NCI-H146 treated with DMSO at 0.1 percent for 48 hours (cell line): ENCODE results near the gene KRT86.
A peak's percentile ranks its signal among the peaks of the same experiment; 100 is the strongest.
"Not testable (repeated sequence)": the region's sequence is repeated elsewhere in the genome, so short reads cannot be mapped to it uniquely, and the experiment has no call there.

Experiments used
- DNase-seq: peaks from one replicate; lab custom pipeline; 2025; ENCODE audit not compliant: unreplicated experiment; lab: John Stamatoyannopoulos, UW

The KRT86 gene

DNA sequence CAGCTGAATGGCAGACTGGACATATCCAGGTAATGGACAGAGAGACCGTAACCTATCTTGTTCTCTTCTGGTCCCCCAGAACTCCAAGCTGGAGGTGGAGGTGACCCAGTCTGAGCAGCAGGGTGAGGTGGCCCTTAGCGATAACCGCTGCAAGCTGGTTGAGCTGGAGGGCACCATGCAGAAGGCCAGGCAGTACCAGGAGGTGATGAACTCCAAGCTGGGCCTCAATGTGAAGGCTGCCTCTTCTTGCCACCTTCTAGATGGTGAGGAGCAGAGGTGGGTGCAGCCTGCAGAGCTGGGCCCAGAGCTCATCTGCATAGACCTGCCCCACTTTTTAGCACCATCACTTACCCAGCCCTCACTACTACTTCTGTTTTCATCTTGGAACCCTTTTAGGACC is 7.2 kb upstream of the KRT86 start:
- no peak for DNase-seq

- no peak for DNase-seq
Observed at GRCh38 chr12:52267699-52268098, 6.7 kb upstream of the KRT86 start.

- no peak for DNase-seq
Observed at GRCh38 chr12:52268212-52268611, 6.2 kb upstream of the KRT86 start.

DNA sequence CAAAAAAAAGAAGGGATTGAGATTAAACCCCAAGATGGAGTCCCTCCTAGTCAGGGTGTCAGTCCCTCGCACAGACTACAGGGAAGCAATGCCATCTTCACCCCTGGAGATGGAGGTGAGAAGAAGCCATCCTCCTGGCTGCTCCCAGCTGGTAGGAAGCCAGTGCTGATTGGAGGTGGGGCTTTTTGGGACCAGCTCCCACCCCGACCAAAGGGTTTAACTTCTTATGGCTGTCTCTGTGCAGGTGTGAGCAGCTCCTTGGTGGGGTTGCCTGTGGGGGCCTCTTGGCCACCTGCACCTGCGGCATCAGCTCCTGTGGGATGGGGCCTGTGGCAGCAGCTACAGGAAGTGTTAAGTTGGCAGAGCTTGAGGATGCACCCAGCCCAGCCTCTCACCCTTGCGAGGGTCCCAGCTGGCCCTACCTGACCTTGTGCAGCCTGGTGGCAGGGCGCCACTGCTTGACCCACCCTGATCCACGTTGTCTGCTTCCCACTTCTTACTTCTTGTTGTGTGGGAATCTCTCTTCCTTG is 3.8 kb upstream of the KRT86 start:
- no peak for DNase-seq

GRCh38 chr12:52271158-52271557 is 3.3 kb upstream of the KRT86 start:
- no peak for DNase-seq

DNA sequence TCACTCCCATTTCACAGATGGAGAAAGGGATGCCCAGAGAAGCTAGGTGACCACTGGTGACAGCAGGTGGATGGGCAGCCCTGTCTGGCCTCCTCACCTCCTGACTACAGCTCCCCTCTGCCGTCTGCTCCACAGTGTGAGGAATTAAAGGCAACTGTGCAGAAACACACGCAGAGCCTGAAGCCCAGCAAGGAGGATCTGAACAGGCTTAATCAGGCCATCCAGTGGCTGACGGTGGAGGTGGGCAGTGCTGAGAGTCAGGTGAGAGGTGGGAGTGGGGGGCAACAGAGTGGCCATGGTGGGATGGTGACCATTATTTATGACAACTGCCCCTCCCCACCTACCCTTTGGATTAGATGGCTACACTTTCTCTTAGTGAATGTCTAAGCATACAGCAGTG is 1.2 kb downstream of the KRT86 start:
- DNase-seq = no peak

DNA sequence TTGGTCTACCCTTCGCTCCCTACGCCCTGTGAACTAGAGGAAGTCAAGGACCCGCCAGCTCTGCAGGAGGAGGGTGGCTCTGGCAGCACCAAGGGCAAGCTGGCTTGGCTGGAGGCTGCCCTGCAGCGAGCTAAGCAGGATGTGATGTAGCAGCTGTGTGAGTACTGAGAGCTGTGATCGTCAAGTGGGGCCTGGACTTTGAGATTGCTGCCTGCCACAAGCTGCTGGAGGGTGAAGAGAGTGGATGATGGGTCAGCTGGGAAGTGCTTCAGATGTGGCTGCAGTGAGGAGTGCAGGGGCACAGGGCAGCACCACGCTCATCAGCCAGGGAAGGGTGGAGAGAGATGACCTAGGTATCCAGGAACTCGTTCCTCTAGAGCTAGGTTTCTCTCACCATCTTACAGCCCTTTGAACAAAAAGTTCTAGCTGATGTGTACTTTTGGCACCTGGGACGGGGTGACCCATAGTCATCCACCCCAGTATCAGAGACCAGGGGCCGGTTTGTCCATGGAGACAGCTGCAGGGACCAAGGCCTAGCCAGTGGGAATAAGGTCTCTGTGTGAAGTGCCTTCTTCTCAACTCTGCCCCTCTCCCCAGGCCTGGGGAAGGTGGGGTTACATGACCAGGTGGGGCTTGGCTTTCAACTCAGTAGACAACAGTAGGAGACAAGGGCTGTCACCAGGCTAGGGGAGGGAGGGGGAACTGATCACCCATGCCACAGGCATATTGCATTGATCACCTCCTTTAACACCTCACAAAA is 3.2 kb downstream of the KRT86 start:
- no peak for DNase-seq

- DNase-seq = peak; percentile 59
Observed at GRCh38 chr12:52278575-52279421, 4.4 kb downstream of the KRT86 start.

GRCh38 chr12:52279422-52280318 is 5.2 kb downstream of the KRT86 start:
- DNase-seq = peak; percentile 16

- no peak for DNase-seq
Observed at GRCh38 chr12:52280319-52280795, 5.9 kb downstream of the KRT86 start.

DNA sequence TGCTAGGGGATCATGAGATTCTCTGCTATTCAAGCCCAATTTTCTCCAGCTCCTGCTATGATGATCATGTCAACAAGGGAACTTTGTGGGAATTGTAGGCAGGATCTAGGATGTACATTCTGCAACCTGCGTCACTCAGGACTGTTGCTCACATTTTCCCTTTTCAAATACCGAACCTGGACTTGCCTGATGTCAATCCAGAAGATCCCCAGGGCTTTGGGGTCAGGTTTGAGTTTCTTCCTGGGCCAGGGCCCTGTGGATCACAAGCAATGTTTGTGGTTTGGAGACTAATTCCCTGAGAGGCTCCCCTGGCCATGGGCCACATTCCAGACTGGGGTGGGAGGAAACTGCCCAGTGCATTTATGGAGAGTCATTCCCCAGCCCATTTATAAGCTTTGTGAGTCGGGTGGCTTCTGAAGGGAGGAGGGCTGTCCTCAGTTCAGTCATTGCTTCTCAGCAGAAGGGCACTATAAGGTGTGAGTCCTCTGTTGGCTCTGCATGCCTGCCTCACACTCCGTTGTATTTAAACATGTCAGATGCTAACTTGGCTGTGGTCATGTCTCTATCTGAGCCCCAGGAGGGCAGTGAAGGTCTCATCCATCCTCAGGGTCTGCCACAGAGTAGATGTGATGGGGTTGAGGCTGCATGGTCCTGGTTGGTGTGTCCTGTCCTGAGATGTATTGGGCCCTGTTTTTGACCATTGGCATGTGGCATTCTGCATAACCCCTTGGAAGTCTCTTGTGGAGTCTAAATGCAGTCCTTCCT is 6.5 kb downstream of the KRT86 start:
- no peak for DNase-seq

- DNase-seq = no peak
Observed at GRCh38 chr12:52284562-52285171, 10.2 kb downstream of the KRT86 start.

DNA sequence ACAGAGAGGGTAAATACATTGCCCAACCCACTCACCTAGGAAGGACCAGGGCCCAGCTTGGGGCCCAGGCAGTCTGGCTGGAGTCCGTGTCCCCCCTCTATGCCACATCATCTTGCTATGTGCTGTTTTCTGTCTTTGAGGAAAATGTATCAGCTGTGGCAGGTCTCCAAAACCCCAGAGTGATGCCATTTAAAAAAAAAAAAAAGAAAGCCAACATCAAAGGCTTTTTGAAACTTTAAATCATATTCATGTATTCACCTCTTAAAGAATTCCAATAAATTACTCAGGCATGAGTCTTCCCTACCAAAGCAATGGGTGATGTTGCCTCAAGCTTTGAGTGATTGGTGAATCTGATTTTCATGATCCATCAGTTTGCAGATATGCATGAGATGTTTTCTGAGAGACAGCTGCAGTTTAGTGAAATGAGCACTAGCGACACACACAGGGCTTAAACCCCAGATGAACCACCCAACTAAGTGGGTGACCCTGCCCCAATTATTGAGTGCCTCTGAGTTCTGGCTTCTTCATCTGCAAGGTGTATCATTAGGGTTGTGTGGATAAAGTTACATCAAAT is 10.8 kb downstream of the KRT86 start:
- DNase-seq = no peak

- no peak for DNase-seq
Observed at GRCh38 chr12:52285851-52286530, 11.5 kb downstream of the KRT86 start.

- DNase-seq = not testable (repeated sequence)
Observed at GRCh38 chr12:52286857-52287785, 12.7 kb downstream of the KRT86 start.

GRCh38 chr12:52287816-52288805 is 13.7 kb downstream of the KRT86 start:
- not testable (repeated sequence) for DNase-seq
